OCI-LY1 (cell line): ENCODE measurements around the gene KATNAL2.
"Not testable (repeated sequence)": the region's sequence is repeated elsewhere in the genome, so short reads cannot be mapped to it uniquely, and the experiment has no call there.

Experiments used
- H2AFZ ChIP-seq: fragments of 200-600 bp; sonication (generic), shearing (Covaris generic); 2 replicates; pipeline ENCODE4 v1.6.0; 2014; ENCODE audit warnings: antibody characterized with exemption, mild to moderate bottlenecking, low read length
- H3F3A ChIP-seq: fragments of 200-600 bp; sonication (generic), shearing (Covaris generic); 2 replicates; pipeline ENCODE4 v1.6.0; 2014; ENCODE audit warnings: mild to moderate bottlenecking, antibody characterized with exemption, low read length, moderate library complexity; ENCODE audit not compliant: insufficient read depth
- H3K27ac ChIP-seq: fragments of 200-600 bp; sonication (generic); 2 replicates; pipeline ENCODE4 v1.5.1; 2014; ENCODE audit warnings: low read length, mixed run types, mild to moderate bottlenecking, low read depth; ENCODE audit not compliant: poor library complexity, severe bottlenecking
- H3K27me3 ChIP-seq: fragments of 200-600 bp; sonication (generic); 2 replicates; pipeline ENCODE4 v1.6.0; 2014; ENCODE audit warnings: antibody characterized with exemption, mild to moderate bottlenecking, low read length, moderate library complexity; ENCODE audit not compliant: insufficient read depth
- H3K36me3 ChIP-seq: fragments of 200-600 bp; sonication (generic); 2 replicates; pipeline ENCODE4 v1.6.1; 2014; ENCODE audit warnings: mild to moderate bottlenecking, antibody characterized with exemption, low read length, moderate library complexity, mixed read lengths; ENCODE audit not compliant: insufficient read depth
- H3K4me1 ChIP-seq: fragments of 200-600 bp; sonication (generic); 2 replicates; pipeline ENCODE4 v1.5.1; 2014; ENCODE audit warnings: mild to moderate bottlenecking, low read length, moderate library complexity; ENCODE audit not compliant: insufficient read depth, severe bottlenecking
- H3K4me2 ChIP-seq: fragments of 200-600 bp; sonication (generic), shearing (Covaris generic); 2 replicates; pipeline ENCODE4 v1.6.1; 2014; ENCODE audit warnings: low read length
- H3K4me3 ChIP-seq: fragments of 200-600 bp; sonication (generic); 2 replicates; pipeline ENCODE4 v1.5.1; 2014; ENCODE audit warnings: low read length, low read depth, mild to moderate bottlenecking, mixed read lengths; ENCODE audit not compliant: poor library complexity, severe bottlenecking
- H3K79me2 ChIP-seq: fragments of 200-600 bp; shearing (Covaris generic); 2 replicates; pipeline ENCODE4 v1.6.1; 2016; ENCODE audit warnings: mixed run types, low read length, mixed read lengths; ENCODE audit not compliant: insufficient read depth
- H3K9ac ChIP-seq: fragments of 200-600 bp; sonication (generic), shearing (Covaris generic); 2 replicates; pipeline ENCODE4 v1.6.1; 2014; ENCODE audit warnings: mild to moderate bottlenecking, low read length, mixed read lengths
- H3K9me2 ChIP-seq: fragments of 200-600 bp; sonication (generic), shearing (Covaris generic); 2 replicates; pipeline ENCODE4 v1.6.1; 2014; ENCODE audit warnings: low read depth, mild to moderate bottlenecking, low read length, mixed read lengths
- H3K9me3 ChIP-seq: fragments of 200-600 bp; shearing (Covaris generic); 2 replicates; pipeline ENCODE4 v1.6.1; 2014; ENCODE audit warnings: low read length, mixed read lengths
- H4K20me1 ChIP-seq: fragments of 200-600 bp; sonication (generic), shearing (Covaris generic); 2 replicates; pipeline ENCODE4 v1.6.0; 2016; ENCODE audit warnings: mild to moderate bottlenecking, low read length; ENCODE audit not compliant: insufficient read depth
- EZH2 ChIP-seq: fragments of 200-600 bp; sonication (generic), shearing (Covaris generic); IDR thresholded peaks from 2 replicates; pipeline ENCODE4 v1.8.0; 2017; ENCODE audit warnings: borderline replicate concordance, mixed run types, mild to moderate bottlenecking, antibody characterized with exemption, low read length, moderate library complexity, mixed read lengths
- TF ChIP-seq, protein P1 (sequence below): fragments of 200-600 bp; sonication (generic), shearing (Covaris generic); IDR thresholded peaks from 2 replicates; pipeline ENCODE4 v1.5.1; 2017; ENCODE audit warnings: mild to moderate bottlenecking, antibody characterized with exemption, low read length, moderate library complexity, mixed read lengths

The KATNAL2 gene

DNA sequence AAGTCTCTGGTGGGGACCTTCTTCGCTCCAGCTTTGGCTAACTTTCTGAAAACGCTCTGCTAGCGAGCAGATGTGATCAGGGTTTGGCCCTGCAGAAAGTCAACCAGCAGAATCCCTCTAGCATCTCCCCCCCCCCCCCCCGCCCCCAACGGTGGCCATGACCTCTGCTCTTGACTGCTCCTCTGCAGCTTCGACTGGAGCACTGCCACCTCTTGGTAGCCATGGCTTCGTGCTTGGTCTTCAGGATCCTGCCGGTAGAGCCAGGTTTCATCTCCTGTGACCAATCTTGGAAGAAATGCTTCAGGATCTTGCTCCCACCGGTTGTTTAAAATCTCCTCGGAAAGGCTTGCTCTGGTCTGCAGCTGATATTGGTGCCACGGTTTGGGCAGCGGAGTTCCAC lies 113.5 kb downstream of the KATNAL2 start:
- not testable (repeated sequence) for H3K9me3 ChIP-seq, H4K20me1 ChIP-seq, H2AFZ ChIP-seq, H3K79me2 ChIP-seq, H3K27me3 ChIP-seq, H3K9me2 ChIP-seq, H3K4me2 ChIP-seq, H3F3A ChIP-seq, H3K4me3 ChIP-seq, H3K36me3 ChIP-seq, H3K9ac ChIP-seq, H3K4me1 ChIP-seq, H3K27ac ChIP-seq

DNA sequence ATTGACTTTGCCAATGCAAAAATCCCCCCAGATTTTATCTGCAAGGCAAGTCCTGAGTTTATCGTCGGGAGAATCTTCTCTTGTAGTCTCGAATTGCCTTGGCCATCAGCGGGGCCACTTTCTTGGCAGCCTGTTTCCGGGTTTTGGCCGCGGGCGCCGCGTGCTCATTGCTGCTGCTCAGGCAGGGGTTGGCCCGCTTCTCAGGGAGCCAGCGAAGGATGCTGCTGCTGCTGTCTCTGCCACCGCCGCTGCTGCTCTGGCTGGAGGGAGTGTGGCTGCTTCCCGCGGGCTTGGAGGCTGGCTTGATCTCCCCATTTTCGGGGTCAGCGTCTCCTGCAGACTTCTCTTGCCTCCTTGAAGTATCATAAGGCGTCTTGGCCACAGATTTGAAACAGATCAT lies 115.5 kb downstream of the KATNAL2 start:
- H4K20me1 ChIP-seq = no peaks in the 10 kb centered on the region
- TF ChIP-seq, protein P1, sequence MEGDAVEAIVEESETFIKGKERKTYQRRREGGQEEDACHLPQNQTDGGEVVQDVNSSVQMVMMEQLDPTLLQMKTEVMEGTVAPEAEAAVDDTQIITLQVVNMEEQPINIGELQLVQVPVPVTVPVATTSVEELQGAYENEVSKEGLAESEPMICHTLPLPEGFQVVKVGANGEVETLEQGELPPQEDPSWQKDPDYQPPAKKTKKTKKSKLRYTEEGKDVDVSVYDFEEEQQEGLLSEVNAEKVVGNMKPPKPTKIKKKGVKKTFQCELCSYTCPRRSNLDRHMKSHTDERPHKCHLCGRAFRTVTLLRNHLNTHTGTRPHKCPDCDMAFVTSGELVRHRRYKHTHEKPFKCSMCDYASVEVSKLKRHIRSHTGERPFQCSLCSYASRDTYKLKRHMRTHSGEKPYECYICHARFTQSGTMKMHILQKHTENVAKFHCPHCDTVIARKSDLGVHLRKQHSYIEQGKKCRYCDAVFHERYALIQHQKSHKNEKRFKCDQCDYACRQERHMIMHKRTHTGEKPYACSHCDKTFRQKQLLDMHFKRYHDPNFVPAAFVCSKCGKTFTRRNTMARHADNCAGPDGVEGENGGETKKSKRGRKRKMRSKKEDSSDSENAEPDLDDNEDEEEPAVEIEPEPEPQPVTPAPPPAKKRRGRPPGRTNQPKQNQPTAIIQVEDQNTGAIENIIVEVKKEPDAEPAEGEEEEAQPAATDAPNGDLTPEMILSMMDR = no peak
- TF ChIP-seq EZH2 = no peak
- no peaks in the 10 kb centered on the region for H3K9me3 ChIP-seq
- H3K27ac ChIP-seq = no peak overlapping the region
- no peak overlapping the region for H2AFZ ChIP-seq
- H3K4me3 ChIP-seq = no peak overlapping the region
- H3K27me3 ChIP-seq = no peaks in the 10 kb centered on the region
- no peaks in the 10 kb centered on the region for H3K4me1 ChIP-seq
- H3K79me2 ChIP-seq = no peaks in the 10 kb centered on the region
- no peaks in the 10 kb centered on the region for H3K9me2 ChIP-seq
- no peak overlapping the region for H3K9ac ChIP-seq
- H3K4me2 ChIP-seq = no peak overlapping the region
- H3F3A ChIP-seq = no peaks in the 10 kb centered on the region
- H3K36me3 ChIP-seq = no peaks in the 10 kb centered on the region

DNA sequence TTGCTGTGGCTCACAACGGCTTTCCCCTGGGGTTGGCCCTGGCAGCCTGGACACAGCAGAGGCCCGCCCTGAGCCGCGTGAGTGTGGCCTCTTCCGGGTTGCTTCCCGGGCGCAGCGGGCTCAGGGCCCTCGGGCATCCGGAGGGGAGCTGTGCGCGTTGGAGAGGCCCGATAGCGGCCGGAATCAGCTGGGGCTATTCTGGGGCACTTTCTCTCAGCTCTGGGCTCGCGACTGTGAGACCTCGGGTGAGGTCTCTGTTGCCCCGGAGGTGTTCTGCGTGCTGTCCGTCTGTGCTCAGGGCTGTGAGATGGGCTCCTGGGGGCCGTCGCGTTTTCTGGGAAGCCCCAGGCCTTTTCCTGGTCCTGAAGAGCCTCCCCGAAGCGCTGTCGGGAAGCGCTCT lies 117.2 kb downstream of the KATNAL2 start:
- not testable (repeated sequence) for H3K27me3 ChIP-seq, H3K4me2 ChIP-seq, H2AFZ ChIP-seq, H3K9me2 ChIP-seq, H3K4me3 ChIP-seq, H3K79me2 ChIP-seq, H4K20me1 ChIP-seq, H3K4me1 ChIP-seq, H3K9me3 ChIP-seq, H3K36me3 ChIP-seq, H3K27ac ChIP-seq, H3F3A ChIP-seq, H3K9ac ChIP-seq

DNA sequence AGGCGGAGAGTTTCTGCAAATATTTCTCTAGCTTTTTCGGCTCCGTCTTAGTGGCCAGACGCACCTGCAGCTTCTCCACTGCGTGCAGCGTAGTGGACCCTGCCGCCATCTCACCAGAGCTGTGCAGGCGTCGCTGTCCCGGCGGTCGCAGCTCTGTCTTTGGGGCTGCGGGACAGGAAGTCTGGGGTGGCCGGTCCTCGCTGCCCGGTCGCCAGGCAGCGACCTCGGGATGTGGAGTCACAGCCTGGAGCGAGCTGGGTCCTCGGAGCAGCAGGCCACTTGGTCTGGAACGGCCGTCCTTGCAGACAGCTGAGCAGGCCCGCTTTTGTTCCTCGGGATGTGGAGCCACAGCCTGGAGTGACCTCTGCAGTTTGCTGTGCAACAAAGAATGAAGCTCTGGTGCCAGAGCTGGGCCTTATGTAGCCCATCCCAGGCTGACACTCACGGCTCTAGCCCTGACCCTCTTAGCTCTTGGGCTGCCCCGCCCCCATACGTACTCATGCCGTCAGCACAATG lies 117.8 kb downstream of the KATNAL2 start, which contains the start of gene ELOA2:
Gene ELOA2 (minus strand): TSS at position 466 of the 516 bp plus-strand sequence. CDS start 357 bp downstream, at position 109.
- no peaks in the 10 kb centered on the region for H3K9me3 ChIP-seq
- H3K4me1 ChIP-seq = no peaks in the 10 kb centered on the region
- no peaks in the 10 kb centered on the region for H3K36me3 ChIP-seq
- H4K20me1 ChIP-seq = no peaks in the 10 kb centered on the region
- no peak within 1 kb of the TSS for H2AFZ ChIP-seq
- H3K4me3 ChIP-seq = no peak within 1 kb of the TSS
- H3K4me2 ChIP-seq = no peak within 1 kb of the TSS
- H3K27me3 ChIP-seq = no peaks in the 10 kb centered on the region
- no peak within 1 kb of the TSS for H3K9ac ChIP-seq
- no peak for TF ChIP-seq EZH2
- TF ChIP-seq, protein P1 = no peak
- no peaks in the 10 kb centered on the region for H3K79me2 ChIP-seq
- no peaks in the 10 kb centered on the region for H3F3A ChIP-seq
- no peaks in the 10 kb centered on the region for H3K9me2 ChIP-seq
- no peak within 1 kb of the TSS for H3K27ac ChIP-seq
